EL (cell line): ENCODE results near the gene SPDEF.
A peak's percentile ranks its signal among the peaks of the same experiment; 100 is the strongest.

Experiments used
- DNase-seq: peaks from one replicate; pipeline ENCODE4 v3.0.0-alpha.2; 2016

Gene SPDEF

DNA sequence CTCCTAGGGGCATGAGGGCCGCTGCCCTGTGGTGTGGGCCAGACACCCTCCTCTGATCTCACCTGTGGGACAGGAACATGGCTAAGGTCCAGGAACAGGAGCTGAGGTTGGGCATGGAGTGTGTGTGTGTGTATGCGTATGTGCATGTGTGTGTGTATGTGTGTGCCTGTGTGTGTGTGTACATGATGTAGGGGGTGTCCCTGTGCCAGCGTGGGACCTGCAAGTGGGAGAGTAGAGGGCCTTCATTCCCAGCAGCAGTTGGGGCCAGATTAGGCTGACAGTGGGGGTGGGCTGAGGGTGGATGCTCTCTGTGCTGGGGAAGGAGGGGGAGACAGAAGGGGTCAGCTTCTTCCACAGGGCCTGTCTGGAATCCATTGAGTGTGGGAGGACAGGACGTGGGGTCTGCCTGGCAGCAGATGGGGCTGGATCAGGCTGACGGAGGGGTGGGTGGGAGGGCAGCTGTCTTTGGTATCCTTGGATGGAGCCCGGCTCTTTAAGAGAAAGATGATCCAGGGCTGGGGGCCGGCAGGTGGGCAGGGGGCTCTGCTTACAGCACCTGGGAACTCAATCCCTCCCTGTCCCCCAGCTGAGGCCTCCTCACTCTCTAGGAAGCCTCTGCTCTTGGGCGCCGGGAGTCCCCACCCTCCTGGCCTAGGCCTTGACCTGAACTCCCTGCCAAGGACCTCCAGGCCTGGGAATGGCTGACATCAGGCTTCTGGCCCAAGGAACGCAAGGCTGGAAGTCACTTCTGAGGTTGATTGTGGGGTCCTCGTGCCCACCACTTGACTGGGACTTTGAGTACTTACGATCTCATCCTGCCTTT lies 44.0 kb downstream of the SPDEF start:
- no peak for DNase-seq

DNA sequence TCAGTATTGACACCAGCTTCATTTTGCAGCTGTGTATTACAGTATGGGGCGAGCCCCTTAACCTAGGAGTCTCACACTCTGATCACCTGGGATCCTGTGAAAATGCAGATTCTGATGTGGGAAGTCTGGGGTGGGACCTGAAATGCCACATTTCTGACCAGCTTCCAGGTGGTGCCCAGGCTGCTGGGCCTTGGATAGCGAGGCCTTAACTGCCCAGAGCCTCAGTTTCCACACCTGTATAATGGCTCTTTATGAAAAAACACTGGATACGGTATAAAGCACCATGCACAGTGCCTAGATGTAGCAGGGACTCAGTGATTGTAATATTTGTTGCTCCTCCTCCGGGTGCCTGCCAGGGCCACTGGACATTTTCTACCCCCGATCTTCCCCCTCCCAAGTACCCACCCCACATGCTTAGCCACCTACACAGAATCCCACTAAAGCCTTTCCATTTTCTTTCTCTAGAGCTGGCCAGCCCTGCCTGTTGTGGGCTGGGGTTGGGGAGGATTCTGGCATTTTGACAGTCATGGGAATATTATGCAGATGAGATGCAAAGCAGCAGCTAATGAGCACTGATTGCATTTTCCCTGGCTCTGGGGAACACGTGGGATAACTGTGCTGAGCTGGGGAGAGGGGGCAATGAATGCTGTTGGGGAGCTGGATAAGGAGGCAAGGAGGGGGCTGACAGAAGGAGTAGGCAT lies 44.8 kb downstream of the SPDEF start:
- DNase-seq: no peak

DNA sequence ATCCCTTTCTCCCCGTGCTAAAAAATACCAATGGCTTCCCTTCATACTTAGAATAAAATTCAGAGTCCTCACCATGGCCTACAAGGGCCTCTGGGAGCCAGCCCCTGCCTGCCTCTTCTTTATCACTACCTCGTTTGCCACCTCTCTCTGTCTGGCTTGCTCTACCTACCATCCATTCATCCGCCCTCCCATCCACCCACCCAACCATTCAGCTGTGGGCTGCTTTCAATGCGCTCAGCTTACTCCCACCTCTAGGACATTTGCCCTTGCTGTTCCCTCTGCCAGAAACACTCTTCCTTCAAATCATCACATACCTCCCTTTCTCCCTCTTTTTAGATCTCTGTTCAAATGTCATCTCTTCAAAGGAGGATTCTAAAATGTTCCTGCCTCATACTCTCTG lies 45.8 kb downstream of the SPDEF start:
- no peak for DNase-seq

DNA sequence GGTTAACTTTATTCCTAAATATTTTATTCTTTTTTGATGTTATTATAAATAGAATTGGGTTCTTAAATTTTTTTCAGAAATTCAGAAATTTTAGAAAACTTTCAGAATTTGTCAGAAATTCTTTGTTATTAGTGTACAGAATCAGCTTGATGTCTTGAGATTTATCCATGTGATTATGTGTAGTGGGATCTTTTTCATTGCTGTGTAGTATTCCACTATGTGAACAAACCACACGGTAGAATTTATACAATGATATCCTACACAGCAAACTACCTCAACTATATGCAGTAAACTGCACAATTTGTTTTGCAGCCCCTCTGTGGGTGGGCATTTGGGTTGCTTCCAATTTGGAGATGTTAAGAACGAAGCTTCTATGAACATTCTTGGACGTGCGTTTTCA lies 46.3 kb downstream of the SPDEF start:
- DNase-seq: no peak

DNA sequence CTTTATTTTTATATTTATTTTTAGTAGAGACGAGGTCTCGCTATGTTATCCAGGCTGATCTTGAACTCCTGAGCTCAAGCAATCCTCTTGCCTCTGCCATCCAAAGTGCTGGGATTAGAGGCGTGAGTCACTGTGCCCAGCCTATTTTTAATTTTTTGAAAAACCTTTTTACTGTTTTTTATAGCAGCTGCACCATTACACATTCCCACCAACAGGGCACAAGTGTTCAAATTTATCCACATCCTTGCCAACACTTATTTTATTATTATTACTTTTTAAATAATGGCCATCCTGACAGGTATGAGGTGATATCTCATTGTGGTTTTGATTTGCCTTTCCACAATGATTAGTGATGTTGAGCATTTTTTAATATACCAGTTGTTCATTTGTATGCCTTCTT lies 47.7 kb downstream of the SPDEF start:
- DNase-seq: no peak

DNA sequence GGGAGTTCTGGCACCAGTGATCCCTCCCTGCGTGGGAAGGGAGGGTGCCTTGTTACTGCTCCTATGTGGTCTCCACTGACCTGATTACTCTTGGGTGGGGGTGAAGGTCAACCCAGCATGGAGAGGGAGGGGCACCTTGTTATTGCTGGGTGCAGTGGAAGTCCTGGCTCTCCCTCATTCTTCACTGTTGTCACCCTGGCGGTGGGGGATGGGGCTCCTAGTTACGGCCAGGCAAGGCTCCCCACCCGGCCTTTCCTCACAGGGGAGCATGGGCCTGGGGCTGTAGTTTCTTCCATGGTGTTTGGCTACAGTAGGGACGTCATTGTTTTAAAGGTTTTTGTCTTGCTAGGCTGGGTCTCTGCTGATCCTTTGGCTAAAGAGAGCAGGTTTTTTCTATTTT lies 49.4 kb downstream of the SPDEF start:
- no peak for DNase-seq

DNA sequence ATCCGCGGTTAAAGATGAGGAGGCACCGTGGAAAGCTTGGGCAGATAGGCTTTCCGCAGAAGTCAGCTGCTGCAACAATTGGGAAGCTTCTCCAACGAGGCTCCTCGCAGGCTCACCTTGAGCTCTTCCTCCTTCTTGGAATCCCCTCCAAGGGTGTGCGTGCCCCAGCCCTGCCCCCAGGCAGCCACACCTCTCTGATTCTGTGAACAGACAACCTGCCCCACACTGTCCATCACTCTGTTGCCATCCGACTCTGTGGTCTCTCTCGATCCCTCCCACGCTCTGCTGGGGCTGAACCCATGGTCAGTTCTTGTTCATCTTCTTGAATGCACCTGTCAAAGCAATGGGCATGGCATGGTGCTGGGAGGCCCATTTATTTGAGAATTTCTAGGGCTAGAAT lies 58.7 kb downstream of the SPDEF start:
- DNase-seq: no peak

DNA sequence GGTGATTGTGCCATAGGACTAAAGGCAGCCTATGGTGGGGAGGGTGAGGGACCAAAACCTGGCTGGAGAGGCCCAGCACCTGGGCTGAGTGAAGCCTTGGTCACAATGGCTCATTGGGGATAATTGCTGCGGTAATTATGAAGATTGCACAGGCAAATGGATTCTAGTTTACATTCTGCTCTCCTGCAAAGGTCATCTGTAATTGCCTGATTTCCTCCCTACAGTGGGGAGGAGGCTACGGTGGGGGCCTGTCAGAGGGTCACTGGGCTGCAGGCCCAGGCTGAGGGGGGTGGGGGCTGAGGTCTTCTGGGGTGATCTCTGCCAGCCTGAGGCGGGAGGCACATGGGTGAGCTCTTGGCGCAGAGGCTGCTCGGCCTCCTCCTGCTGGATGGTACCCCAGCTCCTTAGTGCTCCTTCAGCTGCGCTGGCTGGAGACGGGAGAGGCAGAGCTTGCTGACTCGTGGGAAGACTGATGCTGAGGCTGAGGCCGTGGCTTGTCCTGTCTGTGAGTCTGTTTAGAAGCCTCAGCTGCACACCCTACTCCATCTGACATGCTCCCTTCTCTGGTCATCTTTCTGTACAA lies 59.9 kb downstream of the SPDEF start:
- DNase-seq: no peak

DNA sequence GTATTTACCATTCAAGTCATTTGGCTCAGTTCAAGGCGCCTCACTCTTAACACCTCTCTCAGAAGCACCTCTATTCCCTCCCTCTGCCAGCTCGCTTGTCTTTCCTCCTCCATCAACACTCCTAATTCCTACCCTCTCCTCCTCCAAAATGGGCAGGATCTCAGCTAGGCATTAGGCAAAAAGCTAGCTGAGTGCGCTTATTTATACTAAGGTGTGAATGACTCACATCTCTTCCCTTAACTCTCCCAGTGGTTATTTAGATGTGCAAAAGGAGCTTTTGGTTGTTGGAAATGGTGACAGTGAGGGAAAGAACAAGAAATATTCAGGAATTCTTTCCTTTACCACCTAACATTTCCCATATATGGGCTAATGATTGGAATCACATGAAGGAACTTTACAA lies 61.2 kb downstream of the SPDEF start:
- no peak for DNase-seq

DNA sequence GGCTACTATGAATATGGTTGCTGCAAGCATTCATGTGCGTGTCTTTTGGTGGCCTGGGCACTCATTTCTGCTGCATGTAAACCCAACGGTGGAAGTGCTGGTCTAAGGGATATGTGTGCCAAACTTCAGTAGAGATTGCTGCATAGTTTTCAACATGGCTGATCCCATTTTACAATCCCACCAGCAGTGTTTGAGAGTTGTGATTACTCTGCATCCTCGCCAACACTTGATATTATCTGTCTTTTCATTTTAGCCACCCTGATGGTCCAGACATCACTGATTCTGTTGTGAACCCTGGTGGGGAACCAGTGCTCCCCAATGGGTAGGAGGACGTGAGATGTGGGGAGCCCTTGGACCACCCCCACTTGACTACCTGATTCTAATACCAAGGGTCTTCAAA lies 62.8 kb downstream of the SPDEF start:
- no peak for DNase-seq

DNA sequence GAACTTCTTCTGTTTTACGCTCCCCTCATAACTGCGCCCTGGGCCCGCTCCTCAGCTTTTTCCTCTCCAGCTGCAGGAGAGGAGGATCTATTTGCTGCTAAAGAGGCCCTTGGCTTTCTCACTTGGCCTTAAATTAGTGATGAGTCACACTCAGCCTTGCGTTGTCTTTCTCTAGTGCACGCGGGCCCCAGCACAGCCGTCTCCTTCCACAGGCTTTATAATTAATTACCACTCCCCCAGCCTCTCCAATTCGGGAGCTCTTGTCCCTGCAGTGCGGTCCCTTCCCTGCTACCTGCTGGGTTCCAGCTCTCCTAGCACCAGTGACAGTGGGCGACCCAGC lies 65.1 kb downstream of the SPDEF start:
- peak; percentile 28 for DNase-seq

DNA sequence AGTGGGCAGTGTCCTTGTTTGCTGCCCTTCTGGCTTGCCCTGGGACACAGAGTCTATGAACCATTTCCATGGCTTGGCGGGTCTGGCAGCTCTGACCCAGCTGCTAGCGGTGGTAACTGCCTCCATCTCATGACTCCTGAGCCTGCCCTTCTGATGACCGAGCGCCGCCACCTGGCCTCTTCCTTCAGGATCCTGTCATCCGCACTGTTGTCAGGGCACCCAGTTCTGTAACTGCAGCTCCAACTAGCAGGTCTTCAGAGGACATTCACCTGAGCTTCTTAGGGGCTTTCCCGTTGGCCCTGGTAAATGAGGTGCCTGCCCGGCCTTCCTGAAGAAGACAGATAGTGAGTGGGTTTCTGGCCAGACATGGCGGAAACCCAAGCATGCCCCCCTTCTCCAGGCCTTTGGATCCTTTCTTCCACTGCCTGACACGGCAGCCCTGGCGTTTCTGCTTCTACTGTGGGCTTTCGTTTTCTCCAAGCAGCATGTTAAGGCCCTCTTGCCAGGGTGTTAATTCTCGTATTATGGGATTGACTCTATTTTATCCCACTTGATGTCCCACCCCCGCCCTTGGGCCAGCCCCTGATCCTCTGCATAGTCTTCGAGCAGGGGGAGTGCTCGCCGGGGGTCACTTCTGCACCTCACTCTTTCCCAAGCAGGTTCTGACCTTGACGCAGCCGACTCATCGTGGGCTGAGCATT lies 65.6 kb downstream of the SPDEF start:
- no peak for DNase-seq

DNA sequence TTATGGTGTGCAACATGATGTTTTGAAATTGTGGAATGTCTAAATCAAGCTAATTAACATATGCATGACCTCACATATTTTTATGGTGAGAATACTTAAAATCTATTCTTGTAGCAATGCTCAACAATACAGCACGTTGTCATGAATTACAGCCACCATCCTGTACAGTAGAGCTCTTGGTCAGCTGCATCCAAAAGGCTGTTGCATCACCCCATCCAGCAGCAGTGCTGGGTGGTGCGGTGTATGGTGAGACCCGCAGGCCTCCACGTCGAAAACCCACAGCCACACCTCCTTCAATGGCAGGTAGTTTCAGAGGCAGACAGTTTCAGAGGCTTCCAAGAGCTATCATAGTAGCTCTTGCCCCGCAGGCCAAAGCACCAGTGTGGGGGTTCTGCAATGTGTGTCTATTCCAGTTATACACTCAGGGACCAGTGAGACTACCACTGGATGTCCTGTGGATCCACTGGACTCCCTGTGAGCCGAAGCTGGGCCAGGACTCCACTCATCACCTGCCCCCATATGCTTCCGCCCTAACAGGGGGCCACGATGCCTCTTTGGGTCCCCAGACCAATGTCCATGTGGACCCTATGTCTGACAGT lies 66.8 kb downstream of the SPDEF start:
- DNase-seq: no peak
